GM19193 (cell line): ENCODE measurements around the gene LRRC40.

ENCODE experiments used
- POLR2A ChIP-seq: IDR thresholded peaks from 4 replicates; pipeline ENCODE4 v1.6.1; 2011; ENCODE audit not compliant: insufficient read depth, insufficient read length; ENCODE audit errors: extremely low read depth

The LRRC40 gene

GRCh38 chr1:70153739-70154138 lies 51.6 kb downstream of the LRRC40 start:
- no peak for TF ChIP-seq POLR2A

- TF ChIP-seq POLR2A: no peak
Observed at GRCh38 chr1:70150444-70150843, 54.9 kb downstream of the LRRC40 start.

- TF ChIP-seq POLR2A: no peak
Observed at GRCh38 chr1:70146488-70146887, 58.9 kb downstream of the LRRC40 start.

DNA sequence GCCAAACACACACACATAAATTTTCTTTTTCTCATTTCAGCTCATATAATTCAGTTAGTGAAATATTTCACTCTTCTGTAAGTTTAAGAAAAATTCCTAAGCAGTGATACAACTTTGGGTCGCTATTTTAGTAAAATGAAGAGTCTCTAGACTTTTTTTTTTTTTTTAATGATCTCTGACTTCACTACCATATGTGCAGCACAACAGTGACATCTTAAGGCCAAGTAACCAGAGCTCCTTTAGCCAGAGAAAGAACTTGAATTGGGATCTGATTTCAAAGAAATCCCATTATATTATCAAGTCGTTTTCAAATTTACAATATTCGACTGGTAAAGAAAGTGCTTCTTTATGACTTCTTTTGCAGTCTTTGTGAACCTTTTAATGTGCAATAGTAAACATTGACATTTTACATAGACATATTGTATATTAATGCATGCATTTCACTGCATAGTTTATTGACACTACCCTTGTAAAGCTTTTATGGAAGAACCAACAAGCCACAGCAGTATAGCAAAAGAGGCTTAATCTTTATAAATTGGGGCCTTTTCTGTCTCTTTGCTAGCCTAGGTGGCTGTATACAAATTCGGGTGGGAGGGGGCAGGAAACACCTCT lies 62.2 kb downstream of the LRRC40 start:
- no peak for TF ChIP-seq POLR2A

- no peak for TF ChIP-seq POLR2A
Observed at GRCh38 chr1:70142075-70142474, 63.3 kb downstream of the LRRC40 start.

GRCh38 chr1:70140894-70141293 lies 64.5 kb downstream of the LRRC40 start:
- no peak for TF ChIP-seq POLR2A

- no peak for TF ChIP-seq POLR2A
Observed at GRCh38 chr1:70140343-70140742, 65.0 kb downstream of the LRRC40 start.

GRCh38 chr1:70134148-70134547 lies 71.2 kb downstream of the LRRC40 start:
- no peak for TF ChIP-seq POLR2A

- no peak for TF ChIP-seq POLR2A
Observed at GRCh38 chr1:70117046-70117445, 88.3 kb downstream of the LRRC40 start.

GRCh38 chr1:70115315-70115714 lies 90.1 kb downstream of the LRRC40 start:
- TF ChIP-seq POLR2A: no peak

- TF ChIP-seq POLR2A: no peak
Observed at GRCh38 chr1:70112838-70113237, 92.5 kb downstream of the LRRC40 start.

DNA sequence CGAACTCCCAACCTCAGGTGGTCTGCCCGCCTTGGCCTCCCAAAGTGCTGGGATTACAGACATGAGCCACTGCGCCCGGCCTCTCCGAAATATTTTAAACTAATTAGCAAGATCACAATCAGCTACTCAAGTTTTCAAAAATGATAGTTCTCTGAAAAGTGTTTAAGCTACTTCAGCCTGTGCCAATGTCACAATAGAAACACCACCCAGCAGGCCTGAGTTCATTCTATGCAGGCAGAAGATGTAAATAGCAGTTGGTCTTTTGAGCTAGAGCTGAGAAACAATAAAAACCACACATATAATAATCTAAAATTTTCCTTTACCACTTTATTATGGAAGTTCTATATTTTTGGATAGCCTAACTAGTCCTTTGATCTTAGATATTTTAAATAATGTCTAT lies 96.1 kb downstream of the LRRC40 start:
- TF ChIP-seq POLR2A: no peak

DNA sequence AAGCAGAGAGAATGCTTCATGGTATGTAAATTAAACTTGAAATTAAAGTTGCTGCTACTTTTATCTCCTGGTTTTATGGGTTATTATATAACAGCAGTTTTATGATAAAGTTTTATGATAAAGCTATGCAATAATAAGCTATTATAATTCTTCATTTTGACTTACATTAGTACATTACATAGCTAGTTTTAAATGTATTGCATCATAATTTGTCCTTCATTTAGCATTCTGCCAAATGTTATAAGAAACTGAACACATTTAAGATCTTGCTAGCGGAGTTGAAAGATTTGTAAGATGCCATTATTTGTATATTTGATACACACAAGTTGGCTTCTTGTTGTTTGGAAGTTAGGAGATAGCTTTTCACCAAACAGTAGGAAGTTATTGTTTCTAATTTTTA lies 101.6 kb downstream of the LRRC40 start:
- no peak for TF ChIP-seq POLR2A

DNA sequence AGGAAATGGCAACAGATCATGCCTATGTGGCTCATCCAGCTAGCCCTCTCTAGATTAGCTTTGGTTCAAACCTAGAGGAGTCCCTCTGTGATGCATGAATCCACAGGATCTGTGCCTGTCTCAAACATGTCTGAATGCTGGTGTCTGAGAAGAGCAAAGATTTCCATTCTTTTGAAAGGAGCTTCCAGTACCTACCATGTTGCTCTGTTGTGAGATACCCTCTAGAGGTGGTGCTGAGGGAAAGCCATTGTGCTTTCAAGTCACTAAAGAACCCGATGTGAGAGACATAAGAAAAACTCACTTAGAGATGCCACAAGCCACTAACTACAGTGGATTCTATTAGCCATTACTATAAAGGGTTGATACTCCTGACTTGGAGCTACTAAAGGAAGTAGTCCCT lies 103.6 kb downstream of the LRRC40 start:
- TF ChIP-seq POLR2A: no peak

- no peak for TF ChIP-seq POLR2A
Observed at GRCh38 chr1:70101231-70101630, 104.1 kb downstream of the LRRC40 start.
